GM12892 (cell line): ENCODE data around the gene MLANA.

Experiments used
- POLR2A ChIP-seq: IDR thresholded peaks from 2 replicates; pipeline ENCODE4 v1.6.1; 2011; ENCODE audit warnings: low read depth, low read length, control low read depth
- POLR2AphosphoS5 ChIP-seq: IDR thresholded peaks from 2 replicates; pipeline ENCODE4 v1.6.1; 2011; ENCODE audit warnings: low read depth, low read length, control low read depth

DNA sequence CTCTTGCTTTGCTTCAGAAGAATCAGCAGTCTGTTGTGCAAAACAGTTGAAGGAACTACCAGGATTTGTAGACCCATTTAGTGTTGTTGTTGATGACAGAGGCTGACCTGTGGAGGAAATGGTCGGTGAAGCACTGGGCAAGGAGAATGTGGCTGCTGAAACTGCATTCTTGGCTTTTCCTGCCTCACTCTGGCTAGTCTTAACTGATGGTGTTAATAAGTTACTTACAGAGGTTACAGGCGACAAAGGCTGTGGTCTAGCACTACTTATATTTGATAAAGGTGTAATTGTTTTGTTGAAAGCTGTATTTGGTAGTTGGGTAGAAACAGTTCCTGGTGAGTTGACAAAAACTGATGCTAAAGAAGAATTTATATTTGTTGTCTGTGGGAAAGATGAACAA is 31.5 kb downstream of the MLANA start:
- TF ChIP-seq POLR2A (no peak), POLR2AphosphoS5 (no peak)
